ENCODE results near the gene IQSEC3. TPM values are rescaled to one million over a fixed set of nuclear protein-coding genes. Genes with fewer than 3 reads are reported as not detected.
"Not testable (repeated sequence)": the region's sequence is repeated elsewhere in the genome, so short reads cannot be mapped to it uniquely, and the experiment has no call there.

The IQSEC3 gene
- total RNA-seq, 1 donor from 2014 or later = 4.5 TPM

DNA sequence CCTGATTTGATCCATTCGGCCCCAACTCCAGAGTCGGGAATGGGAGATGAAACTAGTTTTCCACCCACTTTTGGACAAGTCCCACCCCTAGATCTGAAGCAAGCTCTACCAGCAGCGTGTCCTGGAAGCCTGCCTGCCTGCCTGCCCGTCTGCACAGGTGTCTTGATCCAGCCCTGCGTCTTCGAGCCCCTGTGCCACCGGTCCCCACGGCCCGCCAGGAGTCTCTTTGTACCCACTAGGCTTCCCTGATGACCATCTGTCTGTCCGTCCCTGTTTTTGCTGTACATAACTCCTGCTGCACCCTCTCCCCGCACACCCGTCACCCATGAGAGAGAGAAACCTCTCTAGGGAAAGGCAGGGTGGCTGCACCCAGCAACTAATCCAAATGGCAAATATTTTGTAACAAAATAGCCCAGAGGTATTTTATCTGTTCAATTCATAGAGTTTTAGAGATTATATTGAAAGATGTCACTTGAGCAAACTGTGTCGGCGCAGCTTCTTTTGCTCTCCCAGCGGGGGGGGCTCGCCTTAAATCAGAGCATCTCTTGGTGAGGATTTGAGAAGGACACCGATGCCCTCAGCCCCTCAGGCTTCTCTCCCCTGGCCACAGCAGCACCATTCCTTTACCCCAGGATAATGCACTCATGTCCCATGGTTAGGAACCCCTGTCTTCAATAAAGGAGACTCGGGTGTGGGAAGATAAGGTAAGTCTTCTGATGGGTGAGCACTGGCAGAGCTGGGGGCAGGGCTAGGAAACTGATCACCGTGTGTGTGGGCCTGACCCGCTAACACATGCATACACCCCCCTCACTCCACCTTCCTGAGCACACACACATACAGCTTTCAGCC lies 111.6 kb downstream of the IQSEC3 start:
- no peak for DNase-seq

DNA sequence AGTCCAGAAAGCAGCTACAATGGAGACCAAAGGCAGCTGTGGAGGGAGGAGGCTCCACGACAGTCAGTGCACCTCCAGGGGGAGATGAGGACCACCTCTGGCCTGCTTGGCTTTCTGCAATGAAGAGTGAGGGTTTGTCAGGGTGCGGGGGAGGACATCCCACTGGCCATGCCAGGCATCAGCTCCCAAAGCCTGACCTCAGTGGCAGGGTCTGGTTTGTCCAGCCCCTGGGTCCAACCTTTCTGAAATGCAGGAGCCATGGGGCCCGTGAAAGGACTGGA lies 112.2 kb downstream of the IQSEC3 start:
- no peak for DNase-seq

DNA sequence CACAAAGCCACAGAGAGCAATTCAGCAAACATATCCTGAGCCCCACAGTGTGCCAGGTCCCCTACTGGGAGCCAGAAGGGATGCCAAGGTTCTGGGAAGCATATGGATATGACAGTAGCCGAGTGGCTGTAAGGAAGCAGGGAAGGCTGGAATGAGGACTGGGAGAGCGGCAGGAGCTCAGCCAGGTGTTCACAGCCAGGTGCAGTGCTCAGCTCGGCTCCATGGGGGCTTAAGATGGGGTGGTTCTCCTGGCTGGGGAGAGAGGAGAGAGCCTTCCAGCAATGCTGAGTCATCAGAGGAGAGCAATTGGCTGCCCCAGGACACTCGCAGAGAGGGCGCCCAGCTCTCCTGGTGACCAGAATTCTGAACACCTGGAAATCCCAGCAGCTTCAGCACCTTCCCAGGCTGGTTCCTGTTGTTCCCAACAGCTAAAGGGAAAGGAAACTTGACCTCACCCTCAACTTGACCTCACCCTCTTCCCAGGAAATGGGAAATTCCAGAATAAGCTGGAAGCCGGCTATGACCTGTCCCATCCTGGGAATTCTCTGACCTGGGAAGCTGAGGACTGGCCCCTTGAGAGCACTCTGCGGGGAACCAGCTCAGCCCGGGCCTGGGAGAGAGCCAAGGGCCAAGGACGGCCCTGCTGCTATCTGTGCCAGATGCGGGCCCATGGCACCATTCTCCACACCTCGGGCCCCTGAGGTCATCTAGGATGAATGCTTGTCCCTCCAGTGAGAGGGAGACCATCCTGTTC lies 112.7 kb downstream of the IQSEC3 start:
- no peak for DNase-seq

DNA sequence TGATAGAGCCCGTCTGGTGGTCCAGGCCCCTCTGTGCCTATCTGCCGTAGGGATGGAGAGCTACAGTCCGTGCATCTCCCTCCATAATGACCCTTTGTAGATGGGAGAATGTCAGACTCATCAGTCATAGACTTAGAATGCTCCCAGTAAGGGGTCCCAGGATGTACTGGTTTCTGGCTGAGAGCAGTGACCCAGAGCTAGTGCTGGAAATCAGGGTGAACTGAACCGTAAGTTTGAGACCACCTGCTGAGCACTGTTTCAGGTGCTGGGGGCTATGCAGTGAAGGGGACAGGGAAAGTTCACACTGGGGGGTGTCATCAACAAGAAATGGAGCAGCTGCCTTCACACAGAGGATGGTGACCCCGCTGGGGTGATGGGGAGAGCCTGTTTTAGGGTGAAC lies 113.3 kb downstream of the IQSEC3 start:
- no peak for DNase-seq

DNA sequence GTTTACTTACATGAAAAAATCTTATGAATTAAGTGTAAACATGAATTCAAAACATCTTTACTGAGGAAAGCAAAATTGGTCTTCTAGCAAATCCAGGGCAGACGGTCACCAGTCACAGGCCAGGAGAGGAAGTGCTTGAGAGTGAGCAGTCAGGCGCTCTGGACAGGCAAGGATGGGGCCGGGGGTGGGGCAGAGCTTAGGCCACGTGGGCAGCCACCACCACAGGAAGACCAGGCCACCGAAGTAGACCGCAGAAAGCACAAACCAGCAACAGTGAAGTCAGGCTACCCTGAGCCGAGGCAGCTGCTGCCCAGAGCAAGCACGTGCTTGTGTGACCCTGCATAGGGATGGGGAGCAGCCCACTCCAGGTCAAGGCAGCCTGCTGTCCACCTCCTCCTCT lies 113.9 kb downstream of the IQSEC3 start:
- no peak for DNase-seq

DNA sequence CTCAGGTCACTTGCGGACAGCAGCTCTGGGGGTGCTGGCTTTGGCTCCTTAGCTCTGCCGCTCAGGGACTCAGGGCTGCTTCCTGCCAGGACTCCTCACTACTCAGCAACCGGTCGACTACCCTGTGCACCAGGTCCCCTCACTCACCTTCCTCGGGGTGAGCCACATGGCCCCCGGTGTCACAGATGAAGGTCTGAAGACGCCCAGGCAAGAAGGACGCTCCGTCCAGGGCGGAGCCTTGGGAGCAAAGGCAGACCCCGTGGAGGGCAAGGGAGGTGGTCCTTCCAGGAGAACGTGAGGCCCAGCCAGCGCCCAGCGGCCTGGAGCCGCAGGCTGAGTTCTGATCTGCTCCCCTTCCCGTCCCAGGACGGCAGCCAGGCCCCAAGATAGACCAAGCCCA lies 115.4 kb downstream of the IQSEC3 start:
- no peak for DNase-seq

DNA sequence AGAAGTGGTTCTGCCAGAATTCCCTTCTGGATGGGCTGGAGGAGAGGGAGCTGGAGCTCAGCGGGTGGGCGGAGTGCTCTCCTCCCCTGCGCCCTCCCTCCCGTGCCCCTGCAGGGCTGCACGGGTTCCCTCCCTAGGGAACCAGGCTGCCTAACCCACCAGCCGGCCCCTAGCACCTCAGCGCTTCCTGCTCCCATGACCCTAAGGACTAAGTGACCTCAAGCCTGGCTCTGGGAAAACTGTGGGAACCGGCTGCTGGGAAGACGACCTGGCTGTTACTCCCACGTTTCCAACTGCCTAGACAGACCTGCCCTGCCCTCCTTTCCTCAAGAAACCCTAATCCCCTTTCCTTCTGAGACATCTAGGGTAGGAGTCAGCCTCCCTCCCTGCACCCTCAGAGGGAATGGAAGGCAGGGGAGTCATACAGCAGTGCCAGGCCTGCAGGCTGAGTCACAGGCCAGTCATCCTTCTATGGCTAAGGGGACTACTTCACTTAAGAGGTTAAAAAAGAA lies 115.9 kb downstream of the IQSEC3 start:
- no peak for DNase-seq

DNA sequence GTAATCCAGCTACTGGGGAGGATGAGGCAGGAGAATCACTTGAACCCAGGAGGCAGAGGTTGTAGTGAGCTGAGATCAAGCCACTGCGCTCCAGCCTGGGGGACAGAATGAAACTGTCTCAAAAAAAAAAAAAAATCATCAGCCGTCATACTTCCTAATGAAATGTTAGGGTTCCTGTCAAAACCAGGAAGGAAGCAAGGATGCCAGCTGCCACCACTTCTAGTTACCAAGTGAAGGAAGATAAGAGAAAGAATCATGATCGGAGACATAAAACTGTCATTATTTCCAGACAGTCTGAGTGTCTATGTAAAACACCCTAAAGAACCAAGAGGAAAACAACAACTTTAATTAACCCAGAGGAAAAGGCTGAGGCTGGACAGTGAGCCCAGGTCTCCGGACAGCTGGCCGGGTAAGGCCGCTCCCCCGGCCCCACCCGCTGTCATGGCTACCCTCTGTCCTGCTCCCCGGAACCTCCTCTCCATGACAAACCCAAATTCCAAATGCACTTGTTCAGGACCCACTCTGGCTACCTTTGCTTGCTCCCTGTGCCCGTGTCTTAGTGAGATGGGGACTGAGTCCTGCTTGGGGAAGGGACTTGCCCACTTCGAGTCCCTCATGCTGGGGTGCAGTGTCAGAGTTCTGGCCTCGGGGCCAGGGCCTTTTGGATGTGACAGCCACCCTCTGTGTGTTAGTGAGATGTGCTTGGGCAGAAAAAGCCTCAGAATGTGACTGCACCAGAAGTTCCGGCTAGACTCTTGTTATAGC lies 118.4 kb downstream of the IQSEC3 start:
- no peak for DNase-seq

DNA sequence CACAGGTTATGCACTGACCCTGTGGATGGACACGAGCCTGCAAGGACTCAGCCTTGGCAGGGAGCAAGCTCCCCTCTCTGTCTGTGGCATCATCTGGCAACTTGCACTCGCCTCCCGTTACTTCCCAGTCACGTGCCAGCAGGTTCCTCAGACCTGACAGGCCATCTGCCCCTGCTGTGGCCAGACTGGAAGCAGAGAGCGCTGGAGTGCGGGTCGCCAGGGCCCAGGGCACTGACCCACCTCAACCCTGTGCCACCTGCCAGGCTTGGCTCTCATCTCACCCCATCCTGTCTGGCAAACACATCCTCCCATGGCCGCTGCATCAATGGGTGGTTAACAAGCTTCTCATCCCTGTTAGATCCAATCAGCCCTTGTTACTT lies 119.0 kb downstream of the IQSEC3 start:
- no peak for DNase-seq

DNA sequence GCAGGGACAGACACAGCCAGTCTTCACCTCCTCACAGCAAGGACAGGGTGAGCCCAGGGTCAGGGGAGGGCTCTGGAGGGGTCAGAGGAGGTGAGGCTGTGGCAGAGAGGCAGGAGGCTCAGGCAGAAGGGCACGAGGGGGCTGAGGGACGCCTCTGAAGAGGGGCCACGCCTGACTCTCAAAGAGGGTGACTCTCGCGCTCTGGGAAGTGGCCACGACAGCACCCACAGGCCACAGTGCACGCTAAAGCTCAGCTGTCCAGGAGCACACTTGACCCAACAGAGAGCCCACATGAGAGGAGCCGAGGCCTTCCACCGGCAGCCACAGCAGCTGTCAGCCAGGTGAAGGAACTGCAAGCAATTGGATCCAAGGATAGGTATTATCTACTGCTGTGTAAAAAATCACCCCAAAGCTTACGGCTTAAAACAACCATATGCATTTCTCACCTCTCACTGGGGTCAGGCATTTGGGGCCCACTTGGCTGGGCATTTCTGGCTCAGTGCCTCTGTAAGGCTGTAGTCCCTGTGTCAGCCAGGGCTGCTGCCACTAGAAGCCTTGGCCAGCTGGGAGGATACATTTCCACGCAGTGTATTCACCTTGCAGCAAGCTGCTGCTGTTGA lies 119.5 kb downstream of the IQSEC3 start:
- no peak for DNase-seq

DNA sequence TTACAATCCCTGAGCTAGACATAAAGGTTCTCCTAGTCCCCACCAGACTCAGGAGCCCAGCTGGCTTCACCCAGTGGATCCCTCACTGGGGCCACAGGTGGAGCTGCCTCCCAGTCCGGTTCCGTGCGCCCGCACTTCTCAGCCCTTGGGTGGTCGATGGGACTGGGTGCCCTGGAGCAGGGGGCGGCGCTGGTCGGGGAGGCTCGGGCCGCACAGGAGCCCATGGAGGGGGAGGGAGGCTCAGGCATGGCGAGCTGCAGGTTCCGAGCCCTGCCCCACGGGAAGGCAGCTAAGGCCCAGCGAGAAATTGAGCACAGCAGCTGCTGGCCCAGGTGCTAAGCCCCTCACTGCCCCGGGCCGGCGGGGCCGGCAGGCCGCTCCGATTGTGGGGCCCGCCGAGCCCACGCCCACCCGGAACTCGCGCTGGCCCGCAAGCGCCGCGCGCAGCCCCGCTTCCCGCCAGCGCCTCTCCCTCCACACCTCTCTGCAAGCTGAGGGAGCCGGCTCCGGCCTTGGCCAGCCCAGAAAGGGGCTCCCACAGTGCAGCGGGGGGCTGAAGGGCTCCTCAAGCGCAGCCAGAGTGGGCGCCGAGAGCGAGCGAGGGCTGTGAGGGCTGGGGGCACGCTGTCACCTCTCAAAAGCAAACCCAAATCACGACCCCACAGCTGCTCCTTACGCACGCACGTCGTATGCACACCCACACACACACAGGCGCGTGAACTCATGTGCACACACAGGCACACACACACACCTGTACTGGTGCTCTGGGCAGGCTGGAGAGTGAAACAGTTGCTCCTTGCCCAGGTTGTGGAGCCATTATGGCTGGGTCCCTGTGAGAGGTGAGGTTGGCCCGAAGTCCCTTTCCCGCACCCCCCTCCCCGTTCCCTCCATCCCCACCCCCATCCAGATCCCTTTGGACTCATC lies 121.7 kb downstream of the IQSEC3 start:
- not testable (repeated sequence) for DNase-seq

DNA sequence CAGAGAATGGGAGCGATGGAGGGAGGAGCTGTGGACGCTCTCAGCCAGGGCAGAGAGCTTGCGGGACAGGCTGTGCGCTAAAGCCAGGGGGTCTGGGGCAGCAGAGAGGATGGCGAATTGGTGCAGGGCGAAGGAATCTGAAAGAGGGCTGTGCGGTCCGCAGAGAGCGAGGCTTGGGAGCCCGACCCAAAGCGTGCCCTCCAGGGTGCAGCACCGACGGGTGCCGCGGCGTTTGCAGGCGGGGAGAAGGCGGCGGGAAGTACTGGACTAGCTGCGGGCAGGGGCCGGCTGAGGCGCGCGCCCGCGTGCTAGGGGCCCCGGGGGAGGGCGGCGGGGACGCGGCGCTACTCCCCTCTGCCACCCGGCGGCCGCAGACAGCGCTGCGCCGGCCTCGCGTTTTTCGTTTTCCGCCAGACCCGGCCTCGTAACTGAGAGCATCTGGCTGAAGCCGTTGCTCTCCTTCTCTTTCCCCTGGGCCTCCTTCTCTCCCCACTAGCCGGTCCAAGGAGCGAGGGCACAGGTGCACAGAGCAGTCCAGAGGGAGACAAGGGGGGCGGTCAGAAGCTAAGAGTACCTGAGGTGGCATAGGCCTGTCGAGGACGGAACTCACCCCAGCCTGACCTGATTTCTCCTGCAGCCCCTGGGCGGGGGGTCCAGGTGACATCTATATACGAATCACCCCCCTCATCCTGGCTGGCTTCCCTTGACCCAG lies 122.5 kb downstream of the IQSEC3 start:
- peak; percentile 64 for DNase-seq

DNA sequence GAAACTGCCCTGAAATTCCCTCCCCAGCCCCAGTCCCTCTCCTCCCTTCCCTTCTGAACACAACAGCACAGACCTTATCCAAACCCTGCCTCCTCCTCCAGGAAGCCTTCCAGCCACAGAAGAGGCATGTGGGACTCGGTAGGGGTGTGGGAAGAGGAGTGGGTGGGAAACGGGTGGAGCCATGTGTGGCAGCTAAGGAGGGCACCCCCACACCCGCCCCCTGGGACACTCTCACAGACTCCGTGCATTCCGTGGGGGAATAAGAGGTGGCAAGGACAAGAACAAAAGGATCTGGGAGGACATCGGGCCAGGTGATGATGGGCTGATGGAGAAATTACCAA lies 123.0 kb downstream of the IQSEC3 start:
- no peak for DNase-seq

DNA sequence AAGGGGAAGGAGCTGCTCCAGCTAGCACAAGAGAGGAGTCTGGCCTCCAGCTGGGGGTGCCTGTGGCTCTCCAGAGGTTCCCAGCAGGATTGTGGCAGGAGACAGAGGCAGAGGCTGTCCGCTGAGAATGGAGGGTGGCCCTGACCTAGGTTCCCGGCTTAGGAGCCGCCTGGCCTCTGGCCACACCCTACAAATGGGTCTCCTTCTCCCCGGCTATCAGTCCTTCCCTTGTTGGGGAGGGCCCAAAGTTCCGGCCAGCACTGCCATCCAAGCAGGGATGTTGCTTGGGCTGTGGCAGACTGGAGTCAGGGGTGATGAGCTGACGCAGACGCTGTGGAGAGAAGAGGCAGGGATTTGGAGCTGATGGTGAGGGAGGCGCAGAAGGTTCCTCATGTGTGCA lies 124.3 kb downstream of the IQSEC3 start:
- DNase-seq = no peak

DNA sequence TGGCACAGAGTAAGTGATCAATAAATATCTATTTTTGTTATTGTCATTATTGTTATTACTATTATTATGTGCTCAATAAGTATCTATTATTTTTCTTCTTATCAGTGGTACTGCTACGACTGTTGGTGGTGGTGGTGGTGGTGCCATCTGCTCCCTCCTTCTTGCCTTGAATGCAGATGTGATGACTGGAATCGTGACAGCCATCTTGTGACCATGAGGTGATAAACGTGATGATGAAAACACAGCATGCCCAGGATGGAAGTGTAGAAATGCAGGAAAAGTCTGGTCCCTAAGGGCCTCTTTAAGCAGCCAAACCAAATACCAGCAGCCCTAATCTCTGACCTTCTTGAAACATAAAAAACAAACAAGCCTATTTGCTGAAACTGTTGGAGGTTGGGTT lies 125.0 kb downstream of the IQSEC3 start:
- DNase-seq = no peak

DNA sequence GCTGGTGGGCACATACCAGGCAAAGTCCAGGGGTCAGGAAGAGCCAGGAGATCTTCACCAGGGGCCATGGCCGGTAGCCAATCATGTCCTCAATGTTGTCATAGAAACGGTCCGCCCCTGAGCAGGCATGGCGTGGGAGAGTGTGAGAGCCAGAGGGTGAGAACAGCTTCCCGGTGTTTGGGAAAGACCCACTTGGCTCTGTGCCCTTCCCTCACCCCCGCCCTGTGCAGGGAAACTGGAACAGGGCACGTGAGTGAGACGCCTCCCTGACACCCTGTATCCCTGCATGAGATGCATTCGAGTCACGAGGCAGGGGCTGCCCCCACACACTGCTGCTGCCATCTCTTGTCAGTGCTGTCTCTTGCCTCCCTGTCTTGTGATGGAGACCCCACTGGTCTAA lies 126.7 kb downstream of the IQSEC3 start:
- no peak for DNase-seq

DNA sequence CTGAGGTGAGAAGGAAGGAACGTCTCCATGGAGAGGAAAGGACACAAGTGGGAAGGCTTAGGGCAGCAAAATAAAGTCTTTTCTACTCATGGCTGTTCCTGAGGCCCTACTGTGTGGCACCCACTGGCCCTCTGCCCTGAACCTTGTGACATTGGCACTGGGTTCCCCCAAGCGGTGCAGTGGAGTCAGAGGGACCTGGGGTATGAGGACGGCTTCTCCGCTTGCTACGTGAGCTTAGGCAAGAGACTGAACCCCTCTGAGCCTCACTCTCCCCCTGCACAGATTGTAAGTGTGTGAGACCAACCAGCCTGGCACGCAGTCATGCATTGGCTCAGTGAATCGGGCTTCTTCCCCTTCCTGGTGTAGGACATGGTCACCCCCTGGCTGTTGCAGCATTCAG lies 127.7 kb downstream of the IQSEC3 start:
- no peak for DNase-seq

DNA sequence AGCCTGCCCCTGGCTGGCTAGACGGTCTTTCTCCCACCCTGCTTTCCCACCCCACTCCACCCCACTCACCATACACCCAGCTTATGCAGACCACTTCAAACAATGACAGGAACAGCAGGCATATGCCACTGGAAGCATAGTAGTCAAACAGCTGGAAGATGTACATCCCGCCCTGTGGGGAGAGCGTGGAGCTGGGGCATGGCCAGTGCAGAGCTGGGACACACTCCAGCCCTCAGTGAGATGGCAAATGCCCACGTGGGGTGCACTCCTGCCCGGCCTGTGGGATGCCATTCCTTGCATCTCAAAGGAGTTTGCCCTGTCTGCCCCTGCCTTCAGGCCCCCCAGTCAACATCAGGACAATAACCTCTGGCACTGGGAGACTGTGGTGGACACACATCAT lies 128.6 kb downstream of the IQSEC3 start:
- DNase-seq = no peak

DNA sequence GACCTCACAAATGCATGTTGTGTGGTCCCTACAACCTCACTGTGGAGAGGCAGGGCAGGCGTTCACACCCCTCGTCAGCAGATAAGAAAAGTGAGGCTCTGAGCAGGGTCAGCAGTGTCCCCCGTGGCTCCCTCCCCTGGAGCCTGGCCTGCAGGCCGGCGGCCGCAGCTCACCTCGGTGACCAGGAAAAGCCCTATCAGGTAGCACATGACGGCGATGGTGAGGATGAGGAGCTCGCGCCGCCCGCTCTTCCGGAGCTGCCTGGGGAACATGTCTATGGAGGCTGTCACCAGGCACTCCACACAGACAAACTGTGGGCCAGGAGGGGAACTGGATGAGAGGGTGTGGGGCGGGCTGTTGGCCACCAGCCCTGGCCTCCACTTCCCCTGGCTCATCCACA lies 129.4 kb downstream of the IQSEC3 start:
- DNase-seq = no peak

DNA sequence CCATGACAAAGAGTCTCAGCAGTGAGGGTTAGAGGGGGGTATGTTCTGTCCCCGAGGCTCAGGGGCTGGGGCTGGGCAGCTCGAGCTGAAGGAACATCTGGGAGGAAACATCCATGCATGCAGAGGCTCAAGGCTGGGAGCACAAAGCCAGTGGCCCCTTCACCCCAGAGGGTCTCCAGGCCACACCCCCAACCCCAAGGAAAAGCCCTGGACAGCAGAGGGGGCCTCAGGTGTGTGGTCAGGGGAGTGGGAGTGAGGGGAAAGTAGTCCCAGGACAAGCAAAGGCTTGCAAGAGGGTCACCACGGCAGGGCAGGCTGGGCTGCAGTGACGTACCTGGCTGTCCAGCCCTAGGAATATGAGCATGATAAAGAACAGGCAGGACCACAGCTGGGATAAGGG lies 129.9 kb downstream of the IQSEC3 start:
- no peak for DNase-seq

DNA sequence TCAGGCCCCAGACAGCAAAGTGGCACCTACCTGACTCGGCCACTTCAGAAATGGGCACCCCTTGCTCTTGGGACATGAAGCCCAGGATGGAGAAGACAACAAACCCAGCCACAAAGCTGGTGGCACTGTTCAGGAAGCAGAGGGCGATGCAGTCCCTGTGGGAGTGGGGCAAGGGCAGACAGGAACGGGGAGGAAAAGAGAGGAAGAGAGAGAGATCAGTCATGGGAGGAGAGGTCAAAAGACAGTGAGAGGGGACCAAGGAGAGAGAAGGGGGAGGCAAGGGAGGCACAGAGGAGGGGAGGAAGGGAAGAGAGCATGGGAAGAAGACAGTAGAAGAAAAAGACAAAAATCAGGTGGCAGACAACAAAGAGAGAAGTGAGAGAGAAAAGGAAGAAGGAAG lies 130.8 kb downstream of the IQSEC3 start:
- DNase-seq = no peak
